Peyer's patch (tissue), 4 donors: Measurements from ENCODE around the gene TSPEAR. TPM values are rescaled to one million over a fixed set of nuclear protein-coding genes. Genes with fewer than 3 reads are reported as not detected.
"Not testable (repeated sequence)": the region's sequence is repeated elsewhere in the genome, so short reads cannot be mapped to it uniquely, and the experiment has no call there.

Experiments used
- DNase-seq, 3 donors: peaks; one replicate each; pipeline ENCODE4 v3.0.0-alpha.2; 2017 to 2019
- H3K27ac ChIP-seq, 4 donors: fragments of 200-600 bp; sonication (generic); one replicate each; pipeline ENCODE4 v1.5.1; 2016 to 2019
- H3K27me3 ChIP-seq, 2 donors: fragments of 200-600 bp; sonication (generic); one replicate each; pipeline ENCODE4 v1.5.1; 2019
- H3K36me3 ChIP-seq, 3 donors: fragments of 200-600 bp; sonication (generic); one replicate each; pipeline ENCODE4 v1.5.1; 2016 to 2019
- H3K4me1 ChIP-seq, 4 donors: fragments of 200-600 bp; sonication (generic); one replicate each; pipeline ENCODE4 v1.5.1; 2016 to 2019
- H3K4me3 ChIP-seq, 4 donors: fragments of 200-600 bp; sonication (generic); 1 replicate in 3 of 4; 2 replicates in 1 of 4; pipeline ENCODE4 v1.5.1; 2016 to 2019; ENCODE audit warnings: mild to moderate bottlenecking in 1 of 4
- H3K9me3 ChIP-seq, 4 donors: fragments of 200-600 bp; sonication (generic); one replicate each; pipeline ENCODE4 v1.5.1; 2016 to 2019; ENCODE audit warnings: mild to moderate bottlenecking in 1 of 4
- POLR2A ChIP-seq, 2 donors: fragments of 450-650 bp; IDR thresholded peaks; one replicate each; pipeline ENCODE4 v1.5.1; 2017; ENCODE audit warnings: antibody characterized with exemption in 2 of 2, mild to moderate bottlenecking in 2 of 2, moderate library complexity in 2 of 2
- total RNA-seq, 4 donors: library from RNA; depleted of rRNA; stranded (reverse); fragments of >200 nt; gene quantifications; one replicate each; pipeline ENCODE4 v1.1.0, GENCODE V29; 2016
- TF ChIP-seq, protein P1 (sequence below), 6 experiments: fragments of 450-650 bp in 4 of 6; fragments of 200-600 bp in 2 of 6; sonication (generic) in 1 of 6; IDR thresholded peaks; one replicate each; pipeline ENCODE4 v1.5.1; 2017 to 2019; ENCODE audit warnings: antibody characterized with exemption in 6 of 6, mild to moderate bottlenecking in 3 of 6, moderate library complexity in 1 of 6

TSPEAR gene
- total RNA-seq, 4 donors from 2014 or later: 0.47 TPM; not detected in 3

DNA sequence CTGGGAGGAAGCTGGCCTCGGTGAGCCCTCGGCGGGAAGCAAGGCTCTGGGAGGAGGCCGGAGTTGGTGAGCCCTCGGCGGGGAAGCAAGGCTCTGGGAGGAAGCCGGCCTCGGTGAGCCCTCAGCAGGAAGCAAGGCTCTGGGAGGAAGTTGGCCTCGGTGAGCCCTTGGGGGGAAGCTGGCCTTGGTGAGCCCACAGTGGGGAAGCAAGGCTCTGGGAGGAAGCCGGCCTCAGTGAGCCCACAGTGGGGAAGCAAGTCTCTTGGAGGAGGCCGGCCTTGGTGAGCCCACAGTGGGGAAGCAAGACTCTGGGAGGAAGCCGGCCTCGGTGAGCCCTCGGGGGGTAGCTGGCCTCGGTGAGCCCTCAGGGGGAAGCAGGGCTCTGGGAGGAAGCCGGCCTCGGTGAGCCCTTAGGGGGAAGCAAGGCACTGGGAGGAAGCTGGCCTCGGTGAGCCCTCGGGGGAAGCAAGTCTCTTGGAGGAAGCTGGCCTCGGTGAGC, 207.4 kb downstream of the TSPEAR start:
- no peak for TF ChIP-seq POLR2A (IDR thresholded peaks at IDR 0.05)
- TF ChIP-seq, protein P1, sequence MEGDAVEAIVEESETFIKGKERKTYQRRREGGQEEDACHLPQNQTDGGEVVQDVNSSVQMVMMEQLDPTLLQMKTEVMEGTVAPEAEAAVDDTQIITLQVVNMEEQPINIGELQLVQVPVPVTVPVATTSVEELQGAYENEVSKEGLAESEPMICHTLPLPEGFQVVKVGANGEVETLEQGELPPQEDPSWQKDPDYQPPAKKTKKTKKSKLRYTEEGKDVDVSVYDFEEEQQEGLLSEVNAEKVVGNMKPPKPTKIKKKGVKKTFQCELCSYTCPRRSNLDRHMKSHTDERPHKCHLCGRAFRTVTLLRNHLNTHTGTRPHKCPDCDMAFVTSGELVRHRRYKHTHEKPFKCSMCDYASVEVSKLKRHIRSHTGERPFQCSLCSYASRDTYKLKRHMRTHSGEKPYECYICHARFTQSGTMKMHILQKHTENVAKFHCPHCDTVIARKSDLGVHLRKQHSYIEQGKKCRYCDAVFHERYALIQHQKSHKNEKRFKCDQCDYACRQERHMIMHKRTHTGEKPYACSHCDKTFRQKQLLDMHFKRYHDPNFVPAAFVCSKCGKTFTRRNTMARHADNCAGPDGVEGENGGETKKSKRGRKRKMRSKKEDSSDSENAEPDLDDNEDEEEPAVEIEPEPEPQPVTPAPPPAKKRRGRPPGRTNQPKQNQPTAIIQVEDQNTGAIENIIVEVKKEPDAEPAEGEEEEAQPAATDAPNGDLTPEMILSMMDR (IDR thresholded peaks at IDR 0.05): no peak
- no peak for DNase-seq
- no peak overlapping the region for H3K27ac ChIP-seq
- no peaks in the 10 kb centered on the region for H3K4me1 ChIP-seq
- no peak overlapping the region for H3K4me3 ChIP-seq
- no peaks in the 10 kb centered on the region for H3K27me3 ChIP-seq
- no peaks in the 10 kb centered on the region for H3K36me3 ChIP-seq
- H3K9me3 ChIP-seq: no peaks in the 10 kb centered on the region

DNA sequence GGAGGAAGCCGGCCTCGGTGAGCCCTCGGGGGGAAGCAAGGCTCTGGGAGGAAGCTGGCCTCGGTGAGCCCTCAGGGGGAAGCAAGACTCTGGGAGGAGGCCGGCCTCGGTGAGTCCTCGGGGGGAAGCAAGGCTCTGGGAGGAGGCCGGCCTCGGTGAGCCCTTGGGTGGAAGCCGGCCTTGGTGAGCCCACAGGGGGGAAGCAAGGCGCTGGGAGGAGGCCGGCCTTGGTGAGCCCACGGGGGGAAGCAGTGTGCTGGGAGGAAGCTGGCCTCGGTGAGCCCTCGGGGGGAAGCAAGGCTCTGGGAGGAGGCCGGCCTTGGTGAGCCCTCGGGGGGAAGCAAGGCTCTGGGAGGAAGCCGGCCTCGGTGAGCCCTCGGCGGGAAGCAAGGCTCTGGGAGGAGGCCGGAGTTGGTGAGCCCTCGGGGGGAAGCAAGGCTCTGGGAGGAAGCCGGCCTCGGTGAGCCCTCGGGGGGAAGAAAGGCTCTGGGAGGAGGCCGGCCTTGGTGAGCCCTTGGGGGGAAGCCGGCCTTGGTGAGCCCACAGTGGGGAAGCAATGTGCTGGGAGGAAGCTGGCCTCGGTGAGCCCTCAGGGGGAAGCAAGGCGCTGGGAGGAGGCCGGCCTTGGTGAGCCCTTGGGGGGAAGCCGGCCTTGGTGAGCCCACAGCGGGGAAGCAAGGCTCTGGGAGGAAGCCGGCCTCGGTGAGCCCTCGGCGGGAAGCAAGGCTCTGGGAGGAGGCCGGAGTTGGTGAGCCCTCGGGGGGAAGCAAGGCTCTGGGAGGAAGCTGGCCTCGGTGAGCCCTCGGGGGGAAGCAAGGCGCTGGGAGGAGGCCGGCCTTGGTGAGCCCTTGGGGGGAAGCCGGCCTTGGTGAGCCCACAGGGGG, 208.1 kb downstream of the TSPEAR start:
- H3K27me3 ChIP-seq, H3K9me3 ChIP-seq, H3K4me1 ChIP-seq, H3K27ac ChIP-seq, H3K36me3 ChIP-seq, H3K4me3 ChIP-seq, DNase-seq: not testable (repeated sequence)

DNA sequence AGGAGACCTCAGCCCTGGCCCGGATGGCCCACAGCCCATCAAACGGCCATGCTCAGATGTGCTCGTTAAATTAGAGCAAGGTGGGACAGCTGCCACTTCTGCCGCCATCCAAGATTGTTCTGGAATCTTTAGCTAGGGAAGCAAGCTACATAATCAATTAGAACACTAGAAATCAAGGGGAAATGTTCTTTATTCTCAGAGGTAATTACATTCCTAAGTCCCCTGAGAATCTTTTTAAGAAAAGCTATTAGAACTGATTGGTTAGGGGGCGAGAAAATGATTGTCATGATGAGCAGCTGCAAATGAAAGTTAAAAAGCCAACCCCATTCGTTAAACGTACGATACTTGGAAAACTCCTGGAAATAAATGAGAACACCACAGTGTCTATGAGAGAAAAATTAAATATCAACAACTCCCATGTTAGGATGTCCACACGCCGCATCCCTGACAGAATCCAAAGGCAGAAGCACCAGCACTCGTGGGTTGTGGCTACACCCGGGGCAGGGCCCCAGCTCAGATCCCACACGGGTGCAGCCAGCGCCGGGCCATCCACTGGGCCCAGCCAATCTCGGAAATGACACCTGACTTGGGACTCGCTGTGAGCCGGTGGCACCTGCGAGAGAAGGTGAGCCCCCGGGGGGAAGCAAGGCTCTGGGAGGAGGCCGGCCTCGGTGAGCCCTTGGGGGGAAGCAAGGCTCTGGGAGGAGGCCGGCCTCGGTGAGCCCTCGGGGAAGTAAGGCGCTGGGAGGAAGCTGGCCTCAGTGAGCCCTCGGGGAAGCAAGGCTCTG, 209.0 kb downstream of the TSPEAR start:
- Histone ChIP-seq H3K27me3 (no peaks in the 10 kb centered on the region), H3K9me3 (no peaks in the 10 kb centered on the region), H3K4me3 (no peak overlapping the region), H3K36me3 (no peaks in the 10 kb centered on the region), H3K4me1 (no peaks in the 10 kb centered on the region), H3K27ac (no peak overlapping the region)
- no peak for DNase-seq
- no peak for TF ChIP-seq POLR2A (IDR thresholded peaks at IDR 0.05)
- TF ChIP-seq, protein P1 (IDR thresholded peaks at IDR 0.05): no peak

DNA sequence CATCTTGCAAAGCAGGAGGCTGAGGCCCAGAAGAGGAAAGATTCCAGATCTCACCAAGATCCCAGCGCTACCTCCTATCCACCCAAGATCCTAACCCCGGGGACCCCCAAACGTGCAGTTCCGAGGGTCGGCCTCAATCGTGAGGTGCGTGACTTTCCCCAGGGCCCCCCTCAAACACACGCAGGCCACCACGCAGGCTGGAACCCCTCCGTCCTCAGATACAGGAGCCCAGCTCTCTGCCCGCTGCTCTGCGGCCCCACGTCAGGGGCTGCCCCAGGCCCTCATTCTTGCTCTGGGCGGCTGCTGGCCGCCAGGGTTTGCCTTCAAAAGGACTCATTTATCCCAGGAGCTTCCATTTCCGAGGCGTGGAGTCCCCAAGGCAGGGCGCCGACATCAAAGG, 211.3 kb downstream of the TSPEAR start:
- DNase-seq: no peak
- no peak overlapping the region for H3K27ac ChIP-seq
- no peaks in the 10 kb centered on the region for H3K27me3 ChIP-seq
- H3K36me3 ChIP-seq: no peaks in the 10 kb centered on the region
- no peaks in the 10 kb centered on the region for H3K9me3 ChIP-seq
- no peak overlapping the region for H3K4me3 ChIP-seq
- no peak for TF ChIP-seq POLR2A (IDR thresholded peaks at IDR 0.05)
- TF ChIP-seq, protein P1 (IDR thresholded peaks at IDR 0.05): no peak
- H3K4me1 ChIP-seq: no peaks in the 10 kb centered on the region

- no peaks in the 10 kb centered on the region for H3K36me3 ChIP-seq
- DNase-seq: no peak
- TF ChIP-seq, protein P1 (IDR thresholded peaks at IDR 0.05): no peak
- TF ChIP-seq POLR2A (IDR thresholded peaks at IDR 0.05): no peak
- no peak overlapping the region for H3K4me3 ChIP-seq
- H3K9me3 ChIP-seq: no peaks in the 10 kb centered on the region
- H3K27me3 ChIP-seq: no peaks in the 10 kb centered on the region
- H3K4me1 ChIP-seq: no peaks in the 10 kb centered on the region
- H3K27ac ChIP-seq: no peak overlapping the region
Observed at GRCh38 chr21:44499631-44500030, 211.7 kb downstream of the TSPEAR start.

- Histone ChIP-seq H3K9me3 (no peaks in the 10 kb centered on the region), H3K4me1 (no peaks in the 10 kb centered on the region), H3K27me3 (no peaks in the 10 kb centered on the region), H3K36me3 (no peaks in the 10 kb centered on the region), H3K27ac (no peak overlapping the region), H3K4me3 (no peak overlapping the region)
- no peak for DNase-seq
- TF ChIP-seq POLR2A (IDR thresholded peaks at IDR 0.05): no peak
- TF ChIP-seq, protein P1 (IDR thresholded peaks at IDR 0.05): no peak
Observed at GRCh38 chr21:44499211-44499560, 212.2 kb downstream of the TSPEAR start.
